Neural cell (in vitro differentiated cells): Measurements from ENCODE around the gene PFN3. TPM values are rescaled to one million over a fixed set of nuclear protein-coding genes. Genes with fewer than 3 reads are reported as not detected.
"Not testable (repeated sequence)": the region's sequence is repeated elsewhere in the genome, so short reads cannot be mapped to it uniquely, and the experiment has no call there.

Source experiments
- H2AFZ ChIP-seq: fragments of 200-600, 300-800 bp; sonication (generic), shearing (Covaris generic); 2 replicates; pipeline ENCODE4 v1.6.0; 2014; ENCODE audit warnings: low read depth, mild to moderate bottlenecking, antibody characterized with exemption, low read length, moderate library complexity
- H3F3A ChIP-seq: fragments of 200-600 bp; shearing (Covaris generic); 2 replicates; pipeline ENCODE4 v1.6.1; 2016; ENCODE audit warnings: mild to moderate bottlenecking, moderate library complexity, mixed read lengths, antibody characterized with exemption, low read length; ENCODE audit not compliant: insufficient read depth, poor library complexity, severe bottlenecking
- H3K27ac ChIP-seq: fragments of 200-600, 300-800 bp; sonication (generic), shearing (Covaris generic); 2 replicates; pipeline ENCODE4 v1.5.1; 2014; ENCODE audit warnings: mild to moderate bottlenecking, low read length, moderate library complexity
- H3K27me3 ChIP-seq: fragments of 300-800, 200-600 bp; sonication (generic), shearing (Covaris generic); 2 replicates; pipeline ENCODE4 v1.6.0; 2014; ENCODE audit warnings: mild to moderate bottlenecking, low read depth, low read length, moderate library complexity; ENCODE audit not compliant: insufficient read depth
- H3K36me3 ChIP-seq: fragments of 300-800, 200-600 bp; sonication (generic), shearing (Covaris generic); 2 replicates; pipeline ENCODE4 v1.5.1; 2014; ENCODE audit warnings: mild to moderate bottlenecking, antibody characterized with exemption, low read length, moderate library complexity; ENCODE audit not compliant: insufficient read depth
- H3K4me2 ChIP-seq: fragments of 300-800, 200-600 bp; sonication (generic), shearing (Covaris generic); 2 replicates; pipeline ENCODE4 v1.6.0; 2014; ENCODE audit warnings: mild to moderate bottlenecking, low read length
- H3K4me3 ChIP-seq: fragments of 300-800, 200-600 bp; sonication (generic), shearing (Covaris generic); 2 replicates; pipeline ENCODE4 v1.5.1; 2014; ENCODE audit warnings: mild to moderate bottlenecking, low read length, moderate library complexity
- H3K79me2 ChIP-seq: fragments of 200-600 bp; shearing (Covaris generic); replicated peaks from 2 replicates; pipeline ENCODE4 v1.6.0; 2014; ENCODE audit warnings: mild to moderate bottlenecking, low read length, moderate library complexity; ENCODE audit not compliant: insufficient read depth
- H3K9ac ChIP-seq: fragments of 300-800, 200-600 bp; sonication (generic), shearing (Covaris generic); 2 replicates; pipeline ENCODE4 v1.6.1; 2016; ENCODE audit warnings: mild to moderate bottlenecking, low read length, mixed read lengths
- H3K9me2 ChIP-seq: fragments of 200-600 bp; shearing (Covaris generic); 2 replicates; pipeline ENCODE4 v1.6.1; 2016; ENCODE audit warnings: mild to moderate bottlenecking, low read length, mixed read lengths; ENCODE audit not compliant: insufficient read depth
- H3K9me3 ChIP-seq: fragments of 200-600, 300-800 bp; sonication (generic), shearing (Covaris generic); 2 replicates; pipeline ENCODE4 v1.6.1; 2016; ENCODE audit warnings: mild to moderate bottlenecking, mixed run types, low read length, moderate library complexity, mixed read lengths
- H4K20me1 ChIP-seq: fragments of 200-600 bp; shearing (Covaris generic); 2 replicates; pipeline ENCODE4 v1.6.1; 2016; ENCODE audit warnings: mild to moderate bottlenecking, mixed run types; ENCODE audit not compliant: insufficient read depth
- EP300 ChIP-seq: fragments of 450-650 bp; conservative IDR thresholded peaks from 2 replicates; pipeline ENCODE4 v1.6.1; 2014; ENCODE audit warnings: antibody characterized with exemption, mild to moderate bottlenecking, moderate library complexity; ENCODE audit not compliant: poor library complexity, severe bottlenecking
- EZH2 ChIP-seq: fragments of 200-600, 300-800 bp; shearing (Covaris generic), sonication (generic); IDR thresholded peaks from 2 replicates; pipeline ENCODE4 v1.6.1; 2014; ENCODE audit warnings: antibody characterized with exemption, low read length, borderline replicate concordance, mild to moderate bottlenecking; ENCODE audit not compliant: insufficient read depth, poor library complexity, severe bottlenecking
- MXI1 ChIP-seq: fragments of 450-650 bp; conservative IDR thresholded peaks from 2 replicates; pipeline ENCODE4 v1.6.1; 2014; ENCODE audit warnings: antibody characterized with exemption, mild to moderate bottlenecking; ENCODE audit not compliant: poor library complexity, severe bottlenecking
- POLR2AphosphoS5 ChIP-seq: IDR thresholded peaks from 2 replicates; pipeline ENCODE4 v1.6.1; 2012
- RAD21 ChIP-seq: fragments of 450-650 bp; conservative IDR thresholded peaks from 2 replicates; pipeline ENCODE4 v1.6.1; 2014; ENCODE audit warnings: antibody characterized with exemption, mild to moderate bottlenecking, moderate library complexity
- SMC3 ChIP-seq: fragments of 450-650 bp; conservative IDR thresholded peaks from 2 replicates; pipeline ENCODE4 v1.6.1; 2014; ENCODE audit warnings: antibody characterized with exemption, mild to moderate bottlenecking, moderate library complexity; ENCODE audit not compliant: poor library complexity
- TAF1 ChIP-seq: IDR thresholded peaks from 2 replicates; pipeline ENCODE4 v1.6.1; 2012; ENCODE audit warnings: low read depth
- polyA plus RNA-seq: library from polyadenylated mRNA; depleted of rRNA; stranded (reverse); fragments of >200 nt; gene quantifications from 2 replicates; pipeline ENCODE4 v1.2.3, GENCODE V29; 2014
- TF ChIP-seq, protein P1 (sequence below): IDR thresholded peaks from 2 replicates; pipeline ENCODE4 v1.6.1; 2012; ENCODE audit warnings: borderline replicate concordance
- TF ChIP-seq, protein P2 (sequence below): fragments of 450-650 bp; IDR thresholded peaks from 2 replicates; pipeline ENCODE4 v1.5.1; 2014; ENCODE audit warnings: antibody characterized with exemption, mild to moderate bottlenecking, moderate library complexity; ENCODE audit not compliant: poor library complexity, severe bottlenecking

PFN3 gene
- polyA plus RNA-seq, 1 donor from 2014 or later: not detected

DNA sequence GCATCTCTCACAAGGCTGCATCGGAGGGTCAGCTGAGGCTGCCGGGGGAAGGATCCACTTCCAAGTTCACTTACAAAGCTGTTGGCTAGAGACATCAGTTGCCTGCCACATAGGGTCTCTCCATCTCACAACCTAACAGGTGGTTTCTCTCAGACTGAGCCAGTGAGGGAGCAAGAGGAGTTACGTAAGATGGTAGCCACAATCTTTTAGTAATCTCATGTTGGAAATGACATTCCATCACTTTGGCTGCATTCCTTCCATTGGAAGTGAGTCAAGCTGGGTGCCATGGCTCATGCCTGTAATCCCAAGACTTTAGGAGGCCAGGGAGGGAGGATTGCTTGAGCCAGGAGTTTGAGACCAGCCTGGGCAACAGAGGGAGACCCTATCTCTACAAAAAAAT lies 18.6 kb upstream of the PFN3 start:
- no peaks in the 10 kb centered on the region for H3F3A ChIP-seq
- H3K27me3 ChIP-seq: no peaks in the 10 kb centered on the region
- H2AFZ ChIP-seq: no peak overlapping the region
- no peaks in the 10 kb centered on the region for H4K20me1 ChIP-seq
- no peak overlapping the region for H3K4me3 ChIP-seq
- H3K9ac ChIP-seq: no peak overlapping the region
- H3K27ac ChIP-seq: no peak overlapping the region
- no peak overlapping the region for H3K4me2 ChIP-seq
- TF ChIP-seq SMC3 (no peak), MXI1 (no peak), POLR2AphosphoS5 (no peak), EP300 (no peak), TAF1 (no peak), RAD21 (no peak), EZH2 (no peak)
- TF ChIP-seq, protein P1, sequence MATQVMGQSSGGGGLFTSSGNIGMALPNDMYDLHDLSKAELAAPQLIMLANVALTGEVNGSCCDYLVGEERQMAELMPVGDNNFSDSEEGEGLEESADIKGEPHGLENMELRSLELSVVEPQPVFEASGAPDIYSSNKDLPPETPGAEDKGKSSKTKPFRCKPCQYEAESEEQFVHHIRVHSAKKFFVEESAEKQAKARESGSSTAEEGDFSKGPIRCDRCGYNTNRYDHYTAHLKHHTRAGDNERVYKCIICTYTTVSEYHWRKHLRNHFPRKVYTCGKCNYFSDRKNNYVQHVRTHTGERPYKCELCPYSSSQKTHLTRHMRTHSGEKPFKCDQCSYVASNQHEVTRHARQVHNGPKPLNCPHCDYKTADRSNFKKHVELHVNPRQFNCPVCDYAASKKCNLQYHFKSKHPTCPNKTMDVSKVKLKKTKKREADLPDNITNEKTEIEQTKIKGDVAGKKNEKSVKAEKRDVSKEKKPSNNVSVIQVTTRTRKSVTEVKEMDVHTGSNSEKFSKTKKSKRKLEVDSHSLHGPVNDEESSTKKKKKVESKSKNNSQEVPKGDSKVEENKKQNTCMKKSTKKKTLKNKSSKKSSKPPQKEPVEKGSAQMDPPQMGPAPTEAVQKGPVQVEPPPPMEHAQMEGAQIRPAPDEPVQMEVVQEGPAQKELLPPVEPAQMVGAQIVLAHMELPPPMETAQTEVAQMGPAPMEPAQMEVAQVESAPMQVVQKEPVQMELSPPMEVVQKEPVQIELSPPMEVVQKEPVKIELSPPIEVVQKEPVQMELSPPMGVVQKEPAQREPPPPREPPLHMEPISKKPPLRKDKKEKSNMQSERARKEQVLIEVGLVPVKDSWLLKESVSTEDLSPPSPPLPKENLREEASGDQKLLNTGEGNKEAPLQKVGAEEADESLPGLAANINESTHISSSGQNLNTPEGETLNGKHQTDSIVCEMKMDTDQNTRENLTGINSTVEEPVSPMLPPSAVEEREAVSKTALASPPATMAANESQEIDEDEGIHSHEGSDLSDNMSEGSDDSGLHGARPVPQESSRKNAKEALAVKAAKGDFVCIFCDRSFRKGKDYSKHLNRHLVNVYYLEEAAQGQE: no peak
- TF ChIP-seq, protein P2, sequence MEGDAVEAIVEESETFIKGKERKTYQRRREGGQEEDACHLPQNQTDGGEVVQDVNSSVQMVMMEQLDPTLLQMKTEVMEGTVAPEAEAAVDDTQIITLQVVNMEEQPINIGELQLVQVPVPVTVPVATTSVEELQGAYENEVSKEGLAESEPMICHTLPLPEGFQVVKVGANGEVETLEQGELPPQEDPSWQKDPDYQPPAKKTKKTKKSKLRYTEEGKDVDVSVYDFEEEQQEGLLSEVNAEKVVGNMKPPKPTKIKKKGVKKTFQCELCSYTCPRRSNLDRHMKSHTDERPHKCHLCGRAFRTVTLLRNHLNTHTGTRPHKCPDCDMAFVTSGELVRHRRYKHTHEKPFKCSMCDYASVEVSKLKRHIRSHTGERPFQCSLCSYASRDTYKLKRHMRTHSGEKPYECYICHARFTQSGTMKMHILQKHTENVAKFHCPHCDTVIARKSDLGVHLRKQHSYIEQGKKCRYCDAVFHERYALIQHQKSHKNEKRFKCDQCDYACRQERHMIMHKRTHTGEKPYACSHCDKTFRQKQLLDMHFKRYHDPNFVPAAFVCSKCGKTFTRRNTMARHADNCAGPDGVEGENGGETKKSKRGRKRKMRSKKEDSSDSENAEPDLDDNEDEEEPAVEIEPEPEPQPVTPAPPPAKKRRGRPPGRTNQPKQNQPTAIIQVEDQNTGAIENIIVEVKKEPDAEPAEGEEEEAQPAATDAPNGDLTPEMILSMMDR: no peak
- no peaks in the 10 kb centered on the region for H3K9me3 ChIP-seq
- no peaks in the 10 kb centered on the region for H3K79me2 ChIP-seq
- no peaks in the 10 kb centered on the region for H3K36me3 ChIP-seq
- no peaks in the 10 kb centered on the region for H3K9me2 ChIP-seq

DNA sequence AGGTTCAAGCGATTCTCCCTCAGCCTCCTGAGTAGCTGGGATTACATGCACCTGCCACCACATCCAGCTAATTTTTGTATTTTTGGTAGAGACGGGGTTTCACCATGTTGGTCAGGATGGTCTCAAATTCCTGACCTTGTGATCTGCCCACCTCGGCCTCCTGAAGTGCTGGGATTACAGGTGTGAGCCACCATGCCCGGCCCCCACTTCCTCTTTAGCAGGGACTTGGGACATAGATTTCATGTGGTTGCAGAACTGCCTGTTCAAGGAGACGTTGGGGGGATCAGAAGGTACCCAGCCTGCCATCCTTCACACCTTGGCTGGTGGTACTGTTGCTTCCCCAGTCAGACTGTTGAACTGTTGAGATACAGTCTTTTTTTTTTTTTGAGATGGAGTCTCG lies 16.6 kb upstream of the PFN3 start:
- H3K4me3 ChIP-seq, H3K4me2 ChIP-seq, H3F3A ChIP-seq, H2AFZ ChIP-seq, H3K27me3 ChIP-seq, H3K9me2 ChIP-seq, H3K36me3 ChIP-seq, H3K27ac ChIP-seq, H3K9me3 ChIP-seq, H3K9ac ChIP-seq, H4K20me1 ChIP-seq, H3K79me2 ChIP-seq: not testable (repeated sequence)

DNA sequence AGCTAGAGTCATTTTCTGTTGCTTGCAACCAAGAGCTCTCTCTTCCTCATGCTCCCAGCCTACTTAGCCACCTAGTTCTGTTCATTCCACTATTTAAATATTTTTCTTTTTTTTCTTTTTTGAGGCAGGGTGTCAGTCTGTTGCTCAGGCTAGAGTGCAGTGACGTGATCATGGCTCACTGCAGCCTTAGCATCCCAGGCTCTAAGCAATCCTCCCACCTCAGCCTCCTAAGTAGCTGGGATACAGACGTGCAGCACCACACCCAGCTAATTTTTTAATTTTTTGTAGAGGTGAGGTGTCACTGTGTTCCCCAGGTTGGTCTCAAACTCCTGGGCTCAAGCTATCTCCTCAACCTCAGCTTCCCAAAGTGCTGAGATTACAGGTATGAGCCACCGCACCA lies 14.0 kb upstream of the PFN3 start:
- Histone ChIP-seq H3K9me2 (no peaks in the 10 kb centered on the region), H3F3A (no peaks in the 10 kb centered on the region), H3K4me3 (no peak overlapping the region), H4K20me1 (no peaks in the 10 kb centered on the region), H3K4me2 (no peak overlapping the region), H3K9ac (no peak overlapping the region), H3K27me3 (no peaks in the 10 kb centered on the region), H3K27ac (no peak overlapping the region), H2AFZ (no peak overlapping the region), H3K36me3 (no peaks in the 10 kb centered on the region), H3K9me3 (no peaks in the 10 kb centered on the region), H3K79me2 (no peaks in the 10 kb centered on the region)
- no peak for TF ChIP-seq EP300
- TF ChIP-seq POLR2AphosphoS5: no peak
- TF ChIP-seq, protein P2: no peak
- no peak for TF ChIP-seq RAD21
- no peak for TF ChIP-seq EZH2
- no peak for TF ChIP-seq SMC3
- no peak for TF ChIP-seq MXI1
- TF ChIP-seq TAF1: no peak
- TF ChIP-seq, protein P1: no peak
